GM23248 (cell line): ENCODE measurements around the gene MYF6.

Experiments used
- EZH2 ChIP-seq: fragments of 200-600 bp; sonication (generic); IDR thresholded peaks from 2 replicates; pipeline ENCODE4 v1.6.1; 2018; ENCODE audit warnings: antibody characterized with exemption, mild to moderate bottlenecking; ENCODE audit not compliant: insufficient read depth, poor library complexity, severe bottlenecking
- EZH2phosphoT487 ChIP-seq: fragments of 200-600 bp; sonication (generic); IDR thresholded peaks from 2 replicates; pipeline ENCODE4 v1.6.1; 2018; ENCODE audit warnings: antibody characterized with exemption, moderate library complexity, mild to moderate bottlenecking, low read depth; ENCODE audit not compliant: insufficient read depth

DNA sequence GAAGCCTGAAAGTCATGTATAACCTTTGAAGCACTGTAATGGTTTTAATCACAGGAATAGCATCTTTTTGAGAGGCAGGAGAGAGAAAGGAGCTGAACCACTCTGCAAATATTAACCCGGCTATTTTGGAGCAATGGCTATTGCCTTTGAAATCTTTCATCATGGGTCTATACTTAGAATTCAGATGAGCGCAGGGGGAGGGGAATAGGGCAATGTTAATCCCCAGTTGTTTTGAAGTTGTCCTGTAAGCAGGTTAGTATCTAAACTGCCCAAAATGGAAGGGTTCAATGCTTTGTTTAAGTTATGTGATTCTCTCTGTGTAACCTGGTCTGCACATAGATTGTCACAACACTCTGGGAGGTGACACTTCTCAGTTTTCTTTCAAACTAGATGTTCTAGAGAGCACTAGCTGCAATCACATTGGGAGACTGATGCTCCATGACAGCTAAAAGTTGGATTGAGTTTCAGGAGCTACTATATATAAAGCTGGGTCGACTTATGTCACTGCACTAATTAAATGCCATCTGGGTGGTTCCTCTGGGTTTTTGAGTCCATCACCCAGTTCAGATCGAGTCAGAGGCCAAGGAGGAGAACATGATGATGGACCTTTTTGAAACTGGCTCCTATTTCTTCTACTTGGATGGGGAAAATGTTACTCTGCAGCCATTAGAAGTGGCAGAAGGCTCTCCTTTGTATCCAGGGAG, at the start of gene MYF6:
- TF ChIP-seq EZH2phosphoT487: no peak
- TF ChIP-seq EZH2: no peak
